K562 (cell line): ENCODE measurements around the gene PRR35. TPM values are rescaled to one million over a fixed set of nuclear protein-coding genes. Genes with fewer than 3 reads are reported as not detected.

Experiments used
- ATAC-seq: fragments of 200-7000 bp; cut with Tn5 transposase; 3 replicates; pipeline ENCODE4 v1.9.1; 2020; ENCODE audit warnings: moderate library complexity
- BruUV-seq: library from RNA; stranded (reverse); fragments of 400-500 nt; replicated peaks from 2 replicates; lab custom pipeline; 2021; lab: Mats Ljungman, UMichigan
- CTCF ChIA-PET: fragments of 300-600 bp; formaldehyde crosslinking; extraction: SDS; loops from one replicate; lab custom pipeline; 2021; ENCODE audit warnings: low intra/inter-chr PET ratio; lab: Yijun Ruan, JAX
- POLR2A ChIA-PET: fragments of 300-600, 350-650 bp; sonication (Branson Sonifier 250); formaldehyde crosslinking; extraction: SDS; loops from one replicate; lab custom pipeline; 2021; ENCODE audit warnings: antibody characterized with exemption, inconsistent platforms; lab: Yijun Ruan, JAX
- DNase-seq, 4 experiments: peaks; one replicate each; pipeline versions ENCODE4 v3.0.0 to v3.0.0-alpha.2; 2011 to 2018; ENCODE audit warnings: low spot score in 3 of 4, mixed read lengths in 3 of 4; ENCODE audit errors: extremely low read depth in 1 of 4
- FAIRE-seq: peaks from 2 replicates; lab custom pipeline; 2011; peaks lifted over from hg19 to GRCh38; lab: Jason Lieb, UNC
- H2AFZ ChIP-seq: 2 replicates; pipeline ENCODE4 v1.6.0; 2011; ENCODE audit warnings: low read depth, low read length, control low read depth, inconsistent platforms
- H3K27ac ChIP-seq: fragments of 200-600 bp; 3 replicates; pipeline ENCODE4 v1.8.0; 2011; ENCODE audit warnings: low read depth, mild to moderate bottlenecking, control low read depth, inconsistent platforms, low read length, moderate library complexity, mixed read lengths; ENCODE audit errors: extremely low read depth
- H3K27me3 ChIP-seq, 2 experiments: fragments of 300-600 bp in 1 of 2; 2 replicates in 1 of 2; 3 replicates in 1 of 2; pipeline versions ENCODE4 v1.6.0 to v1.8.0; 2011; ENCODE audit warnings: inconsistent platforms in 2 of 2, low read length in 2 of 2, mild to moderate bottlenecking in 1 of 2, mixed read lengths in 1 of 2, moderate library complexity in 1 of 2; ENCODE audit not compliant: control insufficient read depth in 2 of 2, insufficient read depth in 2 of 2
- H3K36me3 ChIP-seq: fragments of 300-600 bp; 3 replicates; pipeline ENCODE4 v1.8.0; 2011; ENCODE audit warnings: mild to moderate bottlenecking, low read length, inconsistent platforms; ENCODE audit not compliant: control insufficient read depth, insufficient read depth
- H3K4me1 ChIP-seq, 2 experiments: fragments of 200-600 bp in 1 of 2; replicated peaks in 1 of 2; 2 replicates in 1 of 2; 3 replicates in 1 of 2; pipeline versions ENCODE4 v1.5.1 to v1.8.0; 2011; ENCODE audit warnings: inconsistent platforms in 2 of 2, low read length in 2 of 2, mild to moderate bottlenecking in 1 of 2, mixed read lengths in 1 of 2, moderate library complexity in 1 of 2; ENCODE audit not compliant: control insufficient read depth in 2 of 2, insufficient read depth in 2 of 2
- H3K4me2 ChIP-seq: 2 replicates; pipeline ENCODE4 v1.6.1; 2011; ENCODE audit warnings: low read length, control low read depth, inconsistent platforms, mixed read lengths; ENCODE audit not compliant: insufficient read depth
- H3K4me3 ChIP-seq: fragments of 200-600 bp; sonication (generic), shearing (Covaris generic); 2 replicates; pipeline ENCODE4 v1.5.1; 2016; ENCODE audit warnings: control low read depth, inconsistent platforms
- H3K79me2 ChIP-seq: fragments of 200-600 bp; 3 replicates; pipeline ENCODE4 v1.8.0; 2011; ENCODE audit warnings: low read length, inconsistent platforms; ENCODE audit not compliant: control insufficient read depth, insufficient read depth
- H3K9ac ChIP-seq, 2 experiments: 2 replicates each; pipeline versions ENCODE4 v1.6.0 to v1.6.1; 2011; ENCODE audit warnings: low read depth in 2 of 2, low read length in 2 of 2, control low read depth in 1 of 2, inconsistent platforms in 1 of 2, mild to moderate bottlenecking in 1 of 2, mixed read lengths in 1 of 2; ENCODE audit not compliant: insufficient read depth in 1 of 2
- H3K9me1 ChIP-seq: one replicate; pipeline ENCODE4 v1.6.0; 2011; ENCODE audit warnings: inconsistent platforms, mild to moderate bottlenecking, low read length, moderate library complexity; ENCODE audit not compliant: control insufficient read depth, insufficient read depth
- H3K9me3 ChIP-seq: replicated peaks from 2 replicates; pipeline ENCODE4 v1.5.1; 2011; ENCODE audit warnings: low read depth, low read length, inconsistent platforms; ENCODE audit not compliant: control insufficient read depth, insufficient read depth
- H4K20me1 ChIP-seq: replicated peaks from 2 replicates; pipeline ENCODE4 v1.6.1; 2011; ENCODE audit warnings: low read length, inconsistent platforms, mixed read lengths; ENCODE audit not compliant: control insufficient read depth, insufficient read depth
- ADNP ChIP-seq: fragments of 200-800 bp; sonication (Bioruptor generic); IDR thresholded peaks from 2 replicates; pipeline ENCODE4 v1.6.1; 2016; ENCODE audit warnings: missing genetic modification characterization, missing compliant biosample characterization
- E4F1 ChIP-seq: fragments of 250-450 bp; sonication (Bioruptor Pico); IDR thresholded peaks from 2 replicates; pipeline ENCODE4 v1.5.0; 2021; ENCODE audit warnings: mild to moderate bottlenecking, borderline replicate concordance
- ERF ChIP-seq: fragments of 450-650 bp; formaldehyde crosslinking; IDR thresholded peaks from 2 replicates; pipeline ENCODE4 v1.4.0; 2020; ENCODE audit warnings: mild to moderate bottlenecking, mixed read lengths
- FOSL1 ChIP-seq: fragments of 200-800 bp; sonication (Bioruptor generic); conservative IDR thresholded peaks from 2 replicates; pipeline ENCODE4 v1.6.1; 2016; ENCODE audit warnings: missing genetic modification characterization, missing compliant biosample characterization
- FOXA1 ChIP-seq: fragments of 450-650 bp; IDR thresholded peaks from 2 replicates; pipeline ENCODE4 v1.6.1; 2016; ENCODE audit warnings: mild to moderate bottlenecking, borderline replicate concordance
- HDGF ChIP-seq: fragments of 450-650 bp; IDR thresholded peaks from 2 replicates; pipeline ENCODE4 v1.6.1; 2016
- HINFP ChIP-seq: fragments of 450-650 bp; conservative IDR thresholded peaks from 2 replicates; pipeline ENCODE4 v1.6.1; 2016; ENCODE audit warnings: missing genetic modification characterization, low read depth, mild to moderate bottlenecking, control low read depth, missing compliant biosample characterization
- MLLT1 ChIP-seq, 2 experiments: fragments of 450-650 bp; IDR thresholded peaks; 2 replicates each; pipeline ENCODE4 v1.6.1; 2016
- MTA2 ChIP-seq: fragments of 450-650 bp; IDR thresholded peaks from 2 replicates; pipeline ENCODE4 v1.6.1; 2016; ENCODE audit warnings: low read depth
- PURB ChIP-seq: sonication (generic); formaldehyde crosslinking; IDR thresholded peaks from 2 replicates; pipeline ENCODE4 v1.9.0; 2021; ENCODE audit warnings: low read depth, mild to moderate bottlenecking, missing genetic modification reagents
- RB1 ChIP-seq: fragments of 450-650 bp; IDR thresholded peaks from 2 replicates; pipeline ENCODE4 v1.6.1; 2017; ENCODE audit warnings: low read depth, mild to moderate bottlenecking
- SLC30A9 ChIP-seq: fragments of 250-450 bp; sonication (Bioruptor Pico); IDR thresholded peaks from 2 replicates; pipeline ENCODE4 v1.8.0; 2022; ENCODE audit warnings: mild to moderate bottlenecking, moderate library complexity
- SMARCA5 ChIP-seq: fragments of 450-650 bp; IDR thresholded peaks from 2 replicates; pipeline ENCODE4 v1.6.1; 2016
- THRAP3 ChIP-seq: fragments of 450-650 bp; IDR thresholded peaks from 2 replicates; pipeline ENCODE4 v1.6.1; 2016; ENCODE audit warnings: mild to moderate bottlenecking, inconsistent platforms, borderline replicate concordance
- ZNF75A ChIP-seq: fragments of 450-650 bp; formaldehyde crosslinking; IDR thresholded peaks from 2 replicates; pipeline ENCODE4 v1.4.0; 2020; ENCODE audit warnings: mild to moderate bottlenecking
- WGBS: fragments of 100-300 bp; shearing (Covaris generic); methylation state at CpG from one replicate; pipeline ENCODE4 v1.1.6; 2016; ENCODE audit warnings: low coverage, mixed read lengths; ENCODE audit not compliant: insufficient coverage; ENCODE audit errors: missing lambda C conversion rate; 5-methylcytosine and 5-hydroxymethylcytosine counted together
- in situ Hi-C: fragments of 300-500 bp; cut with MboI; formaldehyde crosslinking; loops from 4 replicates; pipeline ENCODE4 v1.15.0; 2018; ENCODE audit warnings: inconsistent platforms, mixed read lengths
- intact Hi-C: fragments of 100-400 bp; cut with micrococcal nuclease; formaldehyde crosslinking; loops from 2 replicates; pipeline ENCODE4 v1.14.2; 2022
- polyA plus RNA-seq, 8 experiments: library from polyadenylated mRNA; depleted of rRNA in 4 of 8; stranded (reverse) in 5 of 8; unstranded in 3 of 8; fragments of >200 nt; fragmentation: Nextera tagmentation in 2 of 8; fragmentation: Illumina TruSeq in 1 of 8; extraction: Ambion mirVana in 2 of 8; extraction: Trizol in 1 of 8; gene quantifications; 2 replicates each; pipeline versions ENCODE4 v1.2.1 to v1.2.3, GENCODE V29; 2011 to 2014; ENCODE audit warnings: inconsistent platforms in 1 of 8, missing spikeins in 1 of 8
- total RNA-seq, 7 experiments: library from RNA; depleted of rRNA in 6 of 7; stranded (reverse); fragments of >200 nt in 6 of 7; fragmentation: Illumina TruSeq in 2 of 7; extraction: Trizol in 2 of 7; gene quantifications; 2 replicates each; pipeline versions ENCODE4 v1.2.1 to v1.2.3, GENCODE V29; 2011 to 2021; ENCODE audit warnings: low replicate concordance in 1 of 7

Gene PRR35
- total and polyA plus RNA-seq, 9 of the 15 experiments (the other 6 are each of a cell fraction or from before 2014, with no cell fraction given) = 0.17 to 0.45 (median 0.21) TPM; not detected in 5

- H4K20me1 ChIP-seq = no peaks in the 10 kb centered on the region
- peak within 1 kb of the TSS; percentile 66 to 88 for H3K9ac ChIP-seq
- no peaks in the 10 kb centered on the region for H3K36me3 ChIP-seq
- WGBS = 11% methylated on average over 24 of the region's 26 CpGs
- peak within 1 kb of the TSS; percentile 78 for H3K4me2 ChIP-seq
- peaks cover 0 to 8% of the 10 kb centered on the region in 2 experiments; a peak in 3 of 5 replicates for H3K27me3 ChIP-seq
- no peaks in the 10 kb centered on the region for H3K9me1 ChIP-seq
- FAIRE-seq = peak; percentile 94
- DNase-seq = peak; percentile 74 to 93 (median 82)
- POLR2A ChIA-PET = interaction anchor here (0.5 to 1.3 kb wide), 14 partner anchors 9 to 909 kb away, joined by 3 to 7 read pairs (median 3); partner anchors contain the start of gene METTL26
- no TSS peak for BruUV-seq
- peak within 1 kb of the TSS; percentile 33 for H3K4me3 ChIP-seq
- peaks cover 41% of the 10 kb centered on the region for H3K79me2 ChIP-seq
- H3K27ac ChIP-seq = peak within 1 kb of the TSS; percentile 81
- ATAC-seq = peak; percentile 85
- H3K9me3 ChIP-seq = no peaks in the 10 kb centered on the region
- in situ Hi-C loops (no loop called here), intact Hi-C loops (loop anchor here (5.0 kb wide), 1 partner anchor 39 kb away; the partner anchor contains the start of gene CAPN15)
- CTCF ChIA-PET = no interaction called here
- peak within 1 kb of the TSS; percentile 81 for H2AFZ ChIP-seq
- H3K4me1 ChIP-seq = peaks cover 40 to 90% of the 10 kb centered on the region in 2 experiments
- TF ChIP-seq SMARCA5 (no peak), THRAP3 (no peak), MTA2 (no peak), HINFP (tag) (no peak), FOXA1 (no peak), PURB (CRISPR knock-in tag) (no peak), ADNP (no peak), ERF (no peak), HDGF (no peak), ZNF75A (CRISPR knock-in tag) (no peak; the same call in 1 of the 2 replicates), SLC30A9 (no peak), RB1 (peak; percentile 41; the same call in 1 of the 2 replicates), E4F1 (CRISPR knock-in tag) (no peak), MLLT1 (IDR thresholded peaks at IDR 0.05) (no peak), FOSL1 (peak; percentile 76)
These were observed 6.5 kb downstream of the PRR35 start, which contains the start of gene NHLRC4 for GRCh38 chr16:566475-567372. Gene NHLRC4 (plus strand): TSS chr16:567005. CDS start chr16:568048, 1,043 bp downstream.
